ENCODE data around the gene BEST2.

The BEST2 gene

GRCh38 chr19:12772323-12772722 lies 20.7 kb downstream of the BEST2 start:
- no peak overlapping the region for H3K4me3 ChIP-seq (ENCODE audit: low read depth, low read length)
- no peak for DNase-seq (ENCODE audit: low read depth)
- no peak for TF ChIP-seq CTCF (IDR thresholded peaks at IDR 0.05; ENCODE audit: control insufficient read depth, extremely low read depth, insufficient read depth)

GRCh38 chr19:12773571-12773970 lies 22.0 kb downstream of the BEST2 start:
- no peak overlapping the region for H3K4me3 ChIP-seq (ENCODE audit: low read depth, low read length)
- TF ChIP-seq CTCF (IDR thresholded peaks at IDR 0.05; ENCODE audit: control insufficient read depth, extremely low read depth, insufficient read depth): 0 out of 2 replicates have a peak, but pooled peaks have one; percentile 9
- no peak for DNase-seq (ENCODE audit: low read depth)

- TF ChIP-seq CTCF (IDR thresholded peaks at IDR 0.05; ENCODE audit: control insufficient read depth, extremely low read depth, insufficient read depth): no peak
- DNase-seq (ENCODE audit: low read depth): peak; percentile 98
- peak within 1 kb of the TSS; percentile 87 for H3K4me3 ChIP-seq (ENCODE audit: low read depth, low read length)
Measured at GRCh38 chr19:12774588-12775555, 23.3 kb downstream of the BEST2 start, which contains the start of gene HOOK2. HOOK2 (minus strand) TSS chr19:12775552; CDS start chr19:12775449, 103 bp downstream.

- no peak for DNase-seq (ENCODE audit: low read depth)
- H3K4me3 ChIP-seq (ENCODE audit: low read depth, low read length): peak overlapping the region; percentile 50
- peak; percentile 82 for TF ChIP-seq CTCF (IDR thresholded peaks at IDR 0.05; ENCODE audit: control insufficient read depth, extremely low read depth, insufficient read depth)
Measured at GRCh38 chr19:12777217-12778016, 25.8 kb downstream of the BEST2 start.

- TF ChIP-seq CTCF (IDR thresholded peaks at IDR 0.05; ENCODE audit: control insufficient read depth, extremely low read depth, insufficient read depth): no peak
- DNase-seq (ENCODE audit: low read depth): no peak
- H3K4me3 ChIP-seq (ENCODE audit: low read depth, low read length): peak overlapping the region; percentile 50
Measured at GRCh38 chr19:12778017-12778904, 26.7 kb downstream of the BEST2 start.

GRCh38 chr19:12778905-12779161 lies 27.2 kb downstream of the BEST2 start:
- no peak for TF ChIP-seq CTCF (IDR thresholded peaks at IDR 0.05; ENCODE audit: control insufficient read depth, extremely low read depth, insufficient read depth)
- DNase-seq (ENCODE audit: low read depth): no peak
- H3K4me3 ChIP-seq (ENCODE audit: low read depth, low read length): no peak overlapping the region

Data from LNCaP clone FGC (cell line).